ENCODE measurements around the gene MMADHC.

Gene MMADHC

GRCh38 chr2:149587220-149587949, at the start of gene MMADHC:
Gene MMADHC (minus strand): TSS chr2:149587775. CDS start chr2:149587097, 678 bp downstream.
- DNase-seq = peak; percentile 92

- DNase-seq = no peak
Observed at GRCh38 chr2:149634103-149634502, 46.5 kb upstream of the MMADHC start.

GRCh38 chr2:149630445-149630844, 42.9 kb upstream of the MMADHC start:
- DNase-seq = no peak

- no peak for DNase-seq
Observed at GRCh38 chr2:149629026-149629425, 41.5 kb upstream of the MMADHC start.

- no peak for DNase-seq
Observed at GRCh38 chr2:149627111-149627801, 39.7 kb upstream of the MMADHC start.

GRCh38 chr2:149625671-149626070, 38.1 kb upstream of the MMADHC start:
- DNase-seq = no peak

GRCh38 chr2:149625271-149625670, 37.7 kb upstream of the MMADHC start:
- DNase-seq = no peak

- no peak for DNase-seq
Observed at GRCh38 chr2:149622343-149622742, 34.8 kb upstream of the MMADHC start.

- DNase-seq = no peak
Observed at GRCh38 chr2:149617476-149617875, 29.9 kb upstream of the MMADHC start.

GRCh38 chr2:149616681-149617456, 29.3 kb upstream of the MMADHC start:
- DNase-seq = no peak

- no peak for DNase-seq
Observed at GRCh38 chr2:149613704-149614103, 26.1 kb upstream of the MMADHC start.

- DNase-seq = no peak
Observed at GRCh38 chr2:149612122-149612521, 24.5 kb upstream of the MMADHC start.

GRCh38 chr2:149611100-149611820, 23.7 kb upstream of the MMADHC start:
- no peak for DNase-seq

- no peak for DNase-seq
Observed at GRCh38 chr2:149606251-149606811, 18.8 kb upstream of the MMADHC start.

- no peak for DNase-seq
Observed at GRCh38 chr2:149603248-149603647, 15.7 kb upstream of the MMADHC start.

GRCh38 chr2:149601141-149601796, 13.7 kb upstream of the MMADHC start:
- no peak for DNase-seq

GRCh38 chr2:149597668-149598326, 10.2 kb upstream of the MMADHC start:
- peak; percentile 80 for DNase-seq

- DNase-seq = no peak
Observed at GRCh38 chr2:149597050-149597667, 9.6 kb upstream of the MMADHC start.

GRCh38 chr2:149596471-149596870, 8.9 kb upstream of the MMADHC start:
- DNase-seq = no peak

GRCh38 chr2:149595056-149595963, 7.7 kb upstream of the MMADHC start:
- DNase-seq = no peak

All from amniotic stem cell (primary cell).